HuH-7 (cell line): Measurements from ENCODE around the gene ZNF48.

Experiments used
- DNase-seq: peaks from one replicate; pipeline ENCODE4 v3.0.0; 2011; ENCODE audit warnings: low spot score

Gene ZNF48

DNA sequence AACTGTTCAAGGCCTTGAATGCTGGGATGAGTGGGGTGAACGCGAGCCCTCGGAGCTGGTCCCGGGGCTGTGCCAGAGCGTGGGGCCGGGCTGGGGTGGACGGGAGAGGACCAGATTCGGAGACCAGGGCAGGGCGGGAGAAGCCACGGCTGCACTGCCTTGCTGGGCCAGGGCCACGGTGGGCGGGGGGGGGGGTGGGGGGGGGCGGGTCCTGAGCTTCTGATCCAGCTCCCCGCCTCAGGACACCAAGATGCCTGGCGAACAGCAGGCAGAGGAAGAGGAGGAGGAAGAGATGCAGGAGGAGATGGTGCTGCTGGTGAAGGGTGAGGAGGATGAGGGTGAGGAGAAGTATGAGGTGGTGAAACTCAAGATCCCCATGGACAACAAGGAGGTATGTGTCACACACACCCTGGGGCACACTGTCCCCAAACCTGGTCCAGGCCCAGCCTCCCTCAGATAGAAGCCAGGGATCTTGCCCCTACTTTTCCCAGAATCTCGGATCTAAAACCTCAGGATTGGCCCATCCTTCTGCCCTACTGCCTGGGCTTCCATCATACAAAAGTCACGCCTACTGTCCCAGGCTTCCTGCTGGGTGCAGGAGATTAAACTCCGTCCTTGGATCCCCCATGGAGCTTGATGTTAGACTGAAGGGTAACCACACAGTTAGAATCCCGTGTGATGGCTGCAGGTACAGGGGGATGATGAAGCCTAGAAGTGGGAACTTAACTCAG lies 12.7 kb downstream of the ZNF48 start:
- DNase-seq: no peak

DNA sequence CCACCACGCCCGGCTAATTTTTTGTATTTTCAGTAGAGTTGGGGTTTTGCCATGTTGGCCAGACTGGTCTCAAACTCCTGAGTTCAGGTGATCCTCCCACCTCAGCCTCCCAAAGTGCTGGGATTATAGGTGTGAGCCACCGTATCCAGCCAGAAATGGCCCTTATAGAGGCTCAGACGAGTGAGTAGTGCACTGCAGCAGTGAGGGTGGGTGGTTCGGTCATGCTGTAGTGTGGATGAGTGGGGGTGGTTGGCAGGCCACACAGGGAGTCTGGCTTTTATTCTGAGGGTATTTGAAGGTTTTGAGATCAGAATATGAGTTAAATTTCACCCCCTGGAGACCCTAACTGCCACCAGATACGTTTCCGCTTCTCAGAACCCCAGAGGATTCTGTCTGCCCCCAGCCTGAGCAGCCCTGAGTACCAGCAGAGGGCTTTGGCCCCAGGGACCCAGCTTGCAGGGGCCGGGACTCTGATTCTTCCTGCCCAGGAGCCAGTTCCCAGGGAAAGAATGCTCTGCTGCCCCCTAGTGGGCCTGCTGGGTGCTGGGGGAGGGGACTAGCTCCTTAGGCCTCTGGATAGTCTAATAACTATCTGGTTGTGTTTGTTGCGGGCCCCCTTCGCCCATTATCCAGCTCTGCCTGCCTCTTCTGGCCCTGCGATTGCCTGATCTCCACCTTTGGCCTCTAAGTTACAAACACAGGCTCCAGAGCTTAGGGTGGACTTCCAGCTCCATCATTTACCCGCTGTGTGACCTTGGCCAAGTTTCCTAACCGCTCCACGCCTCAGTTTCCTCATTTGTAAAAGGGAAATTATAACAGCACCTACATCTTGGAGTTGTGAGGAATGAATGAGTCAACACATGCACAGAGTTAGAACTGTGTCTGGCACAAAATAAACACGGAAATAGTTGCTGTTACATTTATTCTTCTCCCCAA lies 14.2 kb downstream of the ZNF48 start:
- DNase-seq: peak; percentile 89

DNA sequence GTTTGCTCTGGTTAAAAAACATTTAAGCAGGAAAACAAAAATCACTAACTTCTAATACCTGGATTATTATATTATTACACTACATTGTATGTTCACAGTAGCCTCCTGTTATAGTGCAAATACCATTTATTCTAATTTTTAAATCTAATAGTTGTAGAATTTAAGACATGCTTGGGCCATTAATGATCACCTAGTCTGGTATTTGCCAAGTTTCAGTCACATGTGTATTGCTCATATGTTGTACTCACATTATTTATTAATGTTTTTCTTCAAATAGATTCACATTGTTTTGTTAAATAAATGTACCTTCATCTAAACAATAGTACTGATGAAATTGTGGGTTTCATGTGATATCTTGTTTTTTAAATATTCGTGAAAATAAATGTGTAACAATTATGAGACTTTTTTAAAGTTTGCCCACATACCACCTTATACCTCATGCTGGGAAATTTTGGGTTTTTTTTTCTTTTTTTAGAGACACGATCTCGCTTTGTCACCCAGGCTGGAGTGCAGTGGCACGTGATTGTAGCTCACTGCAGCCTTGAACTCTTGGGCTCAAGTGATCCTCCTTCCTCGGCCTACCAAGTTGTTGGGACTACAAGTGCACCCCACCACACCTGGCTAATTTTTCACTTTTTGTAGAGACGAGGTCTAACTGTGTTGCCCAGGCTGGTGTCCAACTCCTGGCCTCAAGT lies 18.0 kb downstream of the ZNF48 start:
- no peak for DNase-seq

DNA sequence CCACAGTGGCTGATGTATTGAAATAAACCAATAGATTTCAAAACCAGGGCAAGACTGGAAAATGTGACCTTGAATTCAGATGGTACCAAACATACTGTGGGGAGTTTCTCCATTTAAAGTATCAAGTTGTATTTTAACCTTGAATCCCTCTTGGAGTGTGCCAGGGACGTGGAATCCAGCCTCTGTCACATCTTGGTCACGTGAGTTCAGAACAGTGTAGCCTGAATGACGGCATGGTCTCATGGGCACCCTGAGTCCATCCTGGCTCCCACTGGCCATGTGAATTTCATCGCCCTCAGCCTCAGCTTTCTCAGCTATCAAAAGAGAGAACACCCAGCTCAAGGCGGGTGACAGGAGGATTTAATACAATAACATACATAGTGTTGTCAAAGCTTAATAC lies 18.9 kb downstream of the ZNF48 start:
- no peak for DNase-seq

DNA sequence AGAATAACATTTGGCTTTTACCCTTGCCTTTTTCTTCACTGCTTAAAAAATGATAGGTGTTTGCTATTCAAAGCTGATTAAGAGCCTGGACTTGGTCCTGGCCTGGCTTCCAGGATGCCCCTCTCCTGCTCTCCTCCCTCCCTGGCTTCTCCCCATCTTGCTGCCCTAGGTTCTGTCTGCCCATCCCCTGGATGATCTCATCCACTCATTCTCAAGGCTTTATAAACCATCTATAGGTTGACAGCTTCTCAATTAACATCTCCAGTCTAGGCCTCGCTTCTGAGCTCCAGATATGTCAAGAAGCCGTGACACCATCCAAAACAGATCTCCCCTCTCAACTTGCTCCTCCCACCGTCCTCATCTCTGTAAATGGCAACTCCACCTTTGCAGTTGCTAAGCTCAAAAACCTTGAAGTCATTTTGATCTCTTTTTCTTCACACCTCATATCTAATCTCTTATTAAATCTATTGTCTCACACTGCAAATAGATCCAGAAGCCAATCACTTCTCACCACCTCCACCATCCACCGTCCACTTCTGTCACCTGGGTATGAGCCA lies 20.9 kb downstream of the ZNF48 start:
- DNase-seq: no peak

DNA sequence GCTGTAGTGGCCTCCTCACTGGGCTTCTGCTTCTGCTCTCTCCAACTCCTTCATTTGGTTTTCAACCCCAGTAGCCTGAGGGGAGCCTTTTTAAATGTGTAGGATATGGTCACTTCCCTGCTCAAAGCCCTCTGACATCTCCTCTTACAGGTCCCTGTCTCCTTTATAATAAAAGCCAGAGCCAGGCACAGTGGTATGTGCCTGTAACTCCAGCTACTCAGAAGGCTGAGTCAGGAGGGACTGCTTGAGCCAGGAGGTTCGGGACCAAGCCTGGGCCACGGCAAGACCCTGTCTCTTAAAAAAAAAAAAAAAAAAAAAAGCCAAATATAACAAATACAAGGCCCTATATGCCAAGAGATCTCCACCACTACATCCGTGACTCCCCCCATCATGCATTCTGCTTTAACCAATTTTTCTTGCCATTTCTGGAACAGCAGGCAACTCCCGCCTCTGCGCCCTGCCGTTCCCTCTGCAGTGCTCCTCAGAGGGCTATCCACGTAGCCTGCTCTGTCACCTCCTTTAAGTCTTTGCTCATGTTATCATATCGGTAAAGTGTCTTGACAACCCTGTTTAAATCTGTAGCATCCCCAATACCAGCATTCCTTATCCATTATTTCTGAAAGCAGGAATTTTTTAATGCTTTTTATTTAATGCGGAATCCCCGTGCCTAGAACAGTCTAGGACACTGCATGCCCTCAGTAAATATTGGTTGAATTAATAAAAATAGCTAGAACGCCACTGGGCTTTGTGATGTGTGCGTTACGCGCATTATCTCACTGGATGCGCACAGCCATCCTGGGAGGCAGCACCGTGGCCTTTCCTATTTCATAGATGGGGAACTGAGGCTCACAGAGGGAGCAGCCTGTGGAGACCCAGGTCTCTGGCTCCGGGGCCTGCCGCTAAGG lies 21.7 kb downstream of the ZNF48 start:
- DNase-seq: no peak

DNA sequence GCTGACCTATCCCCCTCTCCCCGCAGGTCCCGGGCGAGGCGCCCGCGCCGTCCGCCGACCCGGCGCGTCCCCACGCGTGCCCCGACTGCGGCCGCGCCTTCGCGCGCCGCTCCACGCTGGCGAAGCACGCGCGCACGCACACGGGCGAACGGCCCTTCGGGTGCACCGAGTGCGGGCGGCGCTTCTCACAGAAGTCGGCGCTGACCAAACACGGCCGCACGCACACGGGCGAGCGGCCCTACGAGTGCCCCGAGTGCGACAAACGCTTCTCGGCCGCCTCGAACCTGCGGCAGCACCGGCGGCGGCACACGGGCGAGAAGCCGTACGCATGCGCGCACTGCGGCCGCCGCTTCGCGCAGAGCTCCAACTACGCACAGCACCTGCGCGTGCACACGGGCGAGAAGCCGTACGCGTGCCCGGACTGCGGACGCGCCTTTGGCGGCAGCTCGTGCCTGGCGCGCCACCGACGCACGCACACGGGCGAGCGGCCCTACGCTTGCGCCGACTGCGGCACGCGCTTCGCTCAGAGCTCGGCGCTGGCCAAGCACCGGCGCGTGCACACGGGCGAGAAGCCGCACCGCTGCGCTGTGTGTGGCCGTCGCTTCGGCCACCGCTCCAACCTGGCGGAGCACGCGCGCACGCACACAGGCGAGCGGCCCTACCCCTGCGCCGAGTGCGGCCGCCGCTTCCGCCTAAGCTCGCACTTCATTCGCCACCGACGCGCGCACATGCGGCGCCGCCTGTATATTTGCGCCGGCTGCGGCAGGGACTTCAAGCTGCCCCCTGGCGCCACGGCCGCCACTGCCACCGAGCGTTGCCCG lies 22.5 kb downstream of the ZNF48 start:
- DNase-seq: peak; percentile 83

DNA sequence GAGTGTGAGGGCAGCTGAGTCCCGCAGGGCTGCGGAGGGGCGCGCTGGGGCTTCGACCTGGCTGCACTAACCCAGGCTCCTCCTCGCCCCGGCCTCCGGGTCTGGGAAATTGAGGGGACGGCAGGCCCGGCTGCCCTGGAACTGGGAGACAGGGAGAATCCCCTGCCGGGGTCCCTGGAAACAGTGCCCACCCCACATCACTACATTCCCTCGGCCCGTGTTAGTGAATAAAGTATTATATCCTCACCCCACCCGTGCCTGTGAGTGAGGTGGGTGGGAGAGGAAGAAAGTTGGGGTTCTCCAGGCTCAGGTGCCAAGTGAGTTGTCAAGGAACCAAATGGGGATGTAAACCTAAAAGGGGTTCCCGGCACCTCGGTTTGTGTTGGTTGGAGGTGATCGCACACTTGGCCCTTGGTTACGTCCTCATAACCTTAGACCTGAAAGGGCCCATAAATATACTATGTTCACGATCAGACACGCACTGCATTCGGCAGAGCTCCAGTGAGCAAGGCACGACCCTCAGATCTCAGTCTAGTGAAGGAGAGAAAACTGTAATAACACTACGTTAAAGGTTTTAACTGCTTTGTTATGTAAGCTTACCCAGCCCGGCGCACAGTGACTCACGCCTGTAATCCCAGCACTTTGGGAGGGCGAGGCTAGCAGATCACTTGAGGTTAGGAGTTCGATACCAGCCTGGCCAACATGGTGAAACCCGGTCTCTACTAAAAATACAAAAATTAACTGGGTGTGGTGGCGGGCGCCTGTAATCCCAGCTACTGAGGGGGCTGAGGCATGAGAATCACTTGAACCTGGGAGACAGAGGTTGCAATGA lies 23.3 kb downstream of the ZNF48 start:
- DNase-seq: no peak

DNA sequence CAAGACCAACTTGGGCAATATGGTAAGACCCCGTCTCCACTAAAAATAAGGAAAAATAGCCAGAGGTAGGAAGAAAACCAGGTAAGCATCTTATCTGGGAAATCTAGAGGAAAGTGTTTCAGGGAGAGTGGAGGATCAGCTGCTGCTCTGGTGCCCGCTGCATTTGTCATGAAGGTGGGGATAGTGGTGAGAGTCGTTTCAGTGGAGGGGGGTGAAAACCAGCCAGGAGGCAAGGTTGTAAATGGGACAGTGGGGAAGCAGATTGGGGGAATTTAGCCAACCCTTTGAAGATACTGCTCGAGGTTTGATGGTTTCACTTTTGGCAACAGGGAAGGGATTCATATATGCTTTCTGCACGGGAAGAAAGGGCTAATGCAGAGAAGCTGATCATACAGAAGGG lies 25.8 kb downstream of the ZNF48 start:
- no peak for DNase-seq

DNA sequence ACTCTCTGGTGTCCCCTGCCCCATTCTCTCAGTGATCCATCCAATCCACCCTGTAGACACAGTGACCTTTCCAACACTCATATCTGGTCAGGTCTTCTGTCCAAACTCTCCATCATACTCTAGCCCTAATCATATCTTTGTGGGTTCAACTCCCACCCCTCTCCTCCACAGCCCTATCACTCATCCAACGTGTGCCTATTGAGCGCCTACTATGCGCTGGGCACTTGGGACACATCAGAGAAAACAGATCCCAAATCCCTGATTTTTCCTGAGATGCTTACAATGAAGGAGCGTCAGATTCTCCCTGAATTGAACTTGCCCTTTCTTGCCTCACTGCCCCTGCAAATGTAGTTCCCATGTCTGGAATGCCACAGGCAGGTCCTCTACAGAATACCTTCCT lies 32.8 kb downstream of the ZNF48 start:
- DNase-seq: no peak

DNA sequence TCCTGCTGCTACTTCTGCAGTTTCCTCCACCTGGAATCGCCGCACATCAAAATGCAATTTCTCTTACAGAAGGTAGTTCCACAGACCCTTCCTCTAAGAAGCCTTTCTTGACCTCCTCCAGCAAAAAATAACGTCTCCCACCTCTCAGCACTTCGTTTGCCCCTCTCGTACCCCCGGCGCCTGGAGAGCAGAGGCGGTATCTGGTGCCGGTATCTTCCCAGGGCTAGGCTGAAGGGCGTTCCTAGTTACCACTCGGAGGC lies 34.1 kb downstream of the ZNF48 start:
- no peak for DNase-seq

DNA sequence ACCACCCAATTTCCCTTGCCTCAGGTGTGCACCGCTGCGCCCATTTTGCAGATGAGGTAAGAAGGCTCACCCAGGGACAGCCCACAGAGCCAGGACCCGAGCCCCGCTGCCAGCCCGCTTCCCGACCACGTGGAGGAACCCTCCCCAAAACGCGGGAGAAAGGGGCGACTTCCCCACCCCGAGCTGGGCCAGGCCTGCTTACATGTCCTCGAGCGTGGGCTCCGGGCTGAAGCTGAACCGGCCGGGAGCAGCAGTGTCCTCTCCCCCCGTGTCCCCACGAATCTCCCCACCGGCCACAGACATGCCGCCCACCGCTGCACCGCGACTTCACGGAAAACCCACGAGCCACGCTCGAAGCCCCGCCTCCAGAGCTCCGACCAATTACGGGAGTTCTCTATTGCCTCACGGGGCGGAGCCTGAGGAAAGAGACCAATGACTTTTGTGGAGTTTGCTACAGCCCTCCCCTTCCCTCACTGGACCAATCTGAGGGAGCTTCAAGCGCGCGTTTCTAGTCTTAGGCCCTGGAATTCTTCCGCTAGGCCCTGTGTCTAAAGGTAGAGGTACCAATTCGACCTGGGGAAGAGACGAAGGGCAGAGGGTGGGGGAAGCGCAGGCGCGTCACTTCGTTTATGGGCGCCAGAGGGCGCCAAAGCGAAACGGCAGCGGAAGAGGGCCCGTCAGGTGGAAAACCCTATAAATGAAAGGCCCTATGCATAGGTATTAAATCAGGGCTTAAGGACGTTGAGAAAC lies 34.6 kb downstream of the ZNF48 start, which contains the start of gene DCTPP1:
TSS of gene DCTPP1 (minus strand) at position 353 of the 750 bp plus-strand sequence. CDS start at position 303, 50 bp downstream.
- peak; percentile 90 for DNase-seq

DNA sequence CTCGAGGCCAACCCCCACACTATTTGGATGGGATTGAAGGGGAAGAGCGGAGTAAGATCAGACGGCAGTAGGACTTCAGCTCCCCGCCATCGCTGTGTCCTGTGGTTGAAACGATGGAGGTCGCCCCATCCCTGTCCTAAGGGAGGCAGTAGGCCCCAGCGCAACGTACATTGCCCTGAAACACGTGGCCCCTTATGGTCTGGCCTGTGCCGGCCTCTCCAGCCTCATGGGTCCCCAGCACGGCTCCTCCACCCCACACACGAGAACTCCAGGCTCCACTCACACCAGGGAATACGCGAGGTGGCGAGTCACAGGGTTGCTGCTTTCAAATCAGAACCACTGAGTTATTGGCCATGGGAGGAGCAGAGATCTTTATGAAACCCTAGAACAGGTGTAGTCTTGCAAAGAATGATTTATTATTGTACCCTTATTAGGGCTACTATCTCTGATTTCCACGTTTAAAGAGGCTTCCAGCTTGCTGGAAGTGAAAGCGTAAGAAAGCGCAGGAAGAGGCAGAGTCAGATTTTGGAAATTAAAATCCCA lies 35.3 kb downstream of the ZNF48 start:
- no peak for DNase-seq

DNA sequence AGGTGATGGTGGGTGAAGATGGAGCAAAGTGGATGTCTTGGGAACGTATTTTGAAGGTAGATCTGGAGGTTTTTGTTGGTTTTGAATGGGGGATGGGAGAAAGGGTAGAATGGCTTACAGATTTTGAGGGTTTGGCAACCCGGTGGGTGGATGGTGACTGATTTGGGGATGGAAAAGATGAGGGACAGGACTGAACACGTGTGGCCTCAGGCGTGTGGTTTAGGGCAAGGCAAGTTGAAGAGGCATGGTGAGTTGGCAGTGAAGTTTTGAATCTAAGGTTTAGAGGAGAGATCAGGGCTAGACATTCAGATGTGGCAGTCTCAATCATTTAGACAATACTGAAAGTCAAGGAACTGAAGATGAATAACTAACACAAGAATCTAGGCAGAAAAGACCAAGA lies 39.6 kb downstream of the ZNF48 start:
- DNase-seq: no peak

DNA sequence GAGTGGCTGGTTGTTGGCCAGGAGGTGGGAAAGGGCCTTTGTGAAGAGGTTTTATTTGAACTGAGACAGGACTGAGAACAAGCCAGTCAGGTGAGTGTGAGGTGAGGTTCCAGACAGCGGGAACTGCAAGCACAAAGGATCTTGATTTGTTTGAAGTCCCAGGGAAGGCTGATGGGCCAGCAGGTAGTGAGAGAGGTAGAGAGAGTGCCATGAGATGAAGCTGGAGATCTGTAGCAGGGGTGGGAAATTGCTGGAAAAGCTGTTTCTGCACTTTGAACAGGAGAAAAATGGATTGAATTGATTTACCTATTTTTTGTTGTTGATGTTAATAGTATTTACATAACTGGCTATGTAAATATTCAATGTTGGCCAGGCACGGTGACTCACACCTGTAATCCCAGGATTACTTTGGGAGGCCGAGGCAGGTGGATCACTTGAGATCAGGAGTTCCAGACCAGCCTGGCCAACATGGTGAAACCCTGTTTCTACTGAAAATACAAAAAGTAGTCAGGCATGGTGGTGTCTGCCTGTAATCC lies 42.4 kb downstream of the ZNF48 start:
- no peak for DNase-seq

DNA sequence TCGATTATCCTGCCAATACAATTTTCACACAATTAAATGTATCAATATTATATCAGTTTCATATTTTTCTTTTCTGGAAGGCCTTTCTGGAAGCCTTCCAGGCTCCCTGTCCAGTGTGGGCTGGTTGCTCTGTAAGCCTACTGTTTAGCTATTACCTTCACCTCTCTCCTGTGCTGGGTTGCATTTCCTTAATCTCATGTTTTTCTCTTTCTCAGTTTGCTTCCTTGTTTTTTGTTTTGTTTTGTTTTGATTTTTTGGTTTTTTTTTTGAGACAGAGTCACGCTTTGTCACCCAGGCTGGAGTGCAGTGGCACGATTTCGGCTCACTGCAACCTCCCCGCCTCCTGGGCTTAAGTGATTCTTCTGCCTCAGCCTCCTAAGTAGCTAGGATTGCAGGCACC lies 43.6 kb downstream of the ZNF48 start:
- no peak for DNase-seq

DNA sequence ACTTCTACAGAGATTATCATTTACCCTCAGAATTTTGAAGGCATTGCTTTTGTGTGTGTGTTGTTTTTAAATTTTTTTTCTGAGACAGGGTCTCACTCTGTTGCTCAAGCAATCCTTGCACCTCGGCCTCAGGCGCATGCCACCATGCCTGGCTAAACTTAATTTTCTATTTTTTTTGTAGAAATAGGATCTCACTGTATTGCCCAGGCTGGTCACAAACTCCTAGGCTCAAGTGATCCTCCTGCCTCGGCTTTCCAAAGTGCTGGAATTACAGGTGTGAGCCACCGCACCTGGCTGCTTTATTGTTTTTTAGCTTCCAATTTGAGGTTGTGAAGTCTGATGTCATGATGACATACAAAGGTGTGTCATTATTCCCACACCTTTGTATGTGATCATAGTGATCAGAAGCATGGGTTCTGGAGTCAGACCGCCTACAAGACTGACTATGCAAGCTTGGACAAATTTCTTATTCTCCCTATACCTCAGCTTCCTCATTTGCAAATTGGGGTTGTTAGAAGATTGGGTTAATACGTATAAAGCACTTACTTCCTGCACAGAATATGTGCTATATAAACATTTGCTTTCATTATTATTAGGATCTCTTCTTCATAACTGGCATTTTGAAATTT lies 44.6 kb downstream of the ZNF48 start:
- no peak for DNase-seq

DNA sequence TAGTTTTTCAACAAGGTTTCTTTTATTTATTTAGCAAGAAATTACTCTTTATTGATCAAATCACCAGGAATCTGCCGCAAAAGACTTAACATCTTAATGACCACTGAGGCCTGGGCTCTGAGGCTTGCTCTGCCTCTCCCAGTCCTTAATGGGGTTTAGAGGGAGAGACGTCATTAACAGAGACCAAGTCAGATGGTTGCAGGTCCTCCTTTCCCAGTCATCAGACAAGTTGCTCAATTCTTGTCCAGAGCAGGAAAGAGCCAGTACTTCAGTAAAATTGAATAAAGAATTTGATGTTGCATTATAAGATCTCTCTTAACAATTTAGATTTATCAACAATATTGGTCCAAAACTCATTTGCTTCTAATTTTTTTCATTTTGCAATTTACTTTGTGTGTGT lies 48.4 kb downstream of the ZNF48 start:
- no peak for DNase-seq
